HCT116 (cell line): ENCODE measurements around the gene COL26A1. TPM values are rescaled to one million over a fixed set of nuclear protein-coding genes. Genes with fewer than 3 reads are reported as not detected.

Experiments used
- ATAC-seq: fragments of 200-7000 bp; cut with Tn5 transposase; 2 replicates; pipeline ENCODE4 v1.9.1; 2020; ENCODE audit warnings: mild to moderate bottlenecking, moderate library complexity
- BruUV-seq: library from RNA; stranded (reverse); fragments of 400-500 nt; replicated peaks from 2 replicates; lab custom pipeline; 2021; lab: Mats Ljungman, UMichigan
- CTCF ChIA-PET: fragments of 300-600 bp; sonication (Branson Sonifier 250); formaldehyde crosslinking; loops from one replicate; lab custom pipeline; 2021; ENCODE audit warnings: antibody characterized with exemption; lab: Charles Lee
- POLR2A ChIA-PET: fragments of 300-600, 350-600 bp; sonication (Branson Sonifier 250); formaldehyde crosslinking; loops from one replicate; lab custom pipeline; 2021; ENCODE audit warnings: antibody characterized with exemption; lab: Charles Lee
- RAD21 ChIA-PET, 2 experiments: fragments of 300-600 bp; sonication (Branson Sonifier 250); formaldehyde crosslinking; loops; one replicate each; lab custom pipeline; 2023; ENCODE audit warnings: low total read pairs in 2 of 2; ENCODE audit not compliant: uncharacterized antibody in 2 of 2, unreplicated experiment in 2 of 2, low non-redundant PET in 1 of 2; lab: Charles Lee
- DNase-seq: peaks from one replicate; pipeline ENCODE4 v3.0.0-alpha.2; 2010; ENCODE audit warnings: low read depth, low spot score
- H2AFZ ChIP-seq: fragments of 200-600 bp; shearing (Covaris generic), sonication (generic); 2 replicates; pipeline ENCODE4 v1.6.1; 2017; ENCODE audit warnings: low read depth, mixed run types, mixed read lengths, antibody characterized with exemption, low read length; ENCODE audit not compliant: poor library complexity, severe bottlenecking
- H3K27ac ChIP-seq: 2 replicates; pipeline ENCODE4 v1.5.1; 2012; ENCODE audit warnings: low read depth, low read length
- H3K27me3 ChIP-seq: fragments of 200-600 bp; sonication (generic); 2 replicates; pipeline ENCODE4 v1.6.1; 2016; ENCODE audit warnings: mixed run types, low read length, mixed read lengths; ENCODE audit not compliant: insufficient read depth
- H3K36me3 ChIP-seq, 2 experiments: fragments of 200-500 bp in 1 of 2; fragments of 200-600 bp in 1 of 2; sonication (Bioruptor generic) in 1 of 2; sonication (generic) in 1 of 2; 2 replicates each; pipeline versions ENCODE4 v1.5.1 to v1.6.1; 2014 to 2016; ENCODE audit warnings: low read length in 2 of 2, inconsistent platforms in 1 of 2, mixed read lengths in 1 of 2, mixed run types in 1 of 2; ENCODE audit not compliant: insufficient read depth in 2 of 2, control insufficient read depth in 1 of 2
- H3K4me1 ChIP-seq, 2 experiments: fragments of 200-600 bp in 1 of 2; sonication (generic) in 1 of 2; 2 replicates each; pipeline versions ENCODE4 v1.5.1 to v1.6.1; 2012 to 2017; ENCODE audit warnings: low read length in 2 of 2, inconsistent platforms in 1 of 2, mild to moderate bottlenecking in 1 of 2, mixed read lengths in 1 of 2, mixed run types in 1 of 2, moderate library complexity in 1 of 2; ENCODE audit not compliant: insufficient read depth in 2 of 2, control insufficient read depth in 1 of 2
- H3K4me2 ChIP-seq: fragments of 200-600 bp; sonication (generic); 2 replicates; pipeline ENCODE4 v1.6.1; 2017; ENCODE audit warnings: mixed run types, low read length, mixed read lengths
- H3K4me3 ChIP-seq, 2 experiments: fragments of 200-600 bp in 1 of 2; sonication (generic) in 1 of 2; replicated peaks in 1 of 2; 2 replicates each; pipeline ENCODE4 v1.5.1; 2011 to 2016; ENCODE audit warnings: low read length in 2 of 2, control low read depth in 1 of 2, low read depth in 1 of 2, mild to moderate bottlenecking in 1 of 2, mixed read lengths in 1 of 2, mixed run types in 1 of 2
- H3K79me2 ChIP-seq: fragments of 200-600 bp; sonication (generic); 2 replicates; pipeline ENCODE4 v1.6.1; 2017; ENCODE audit warnings: mild to moderate bottlenecking, mixed run types, low read length, moderate library complexity, mixed read lengths; ENCODE audit not compliant: insufficient read depth
- H3K9ac ChIP-seq: fragments of 200-600 bp; sonication (generic); 2 replicates; pipeline ENCODE4 v1.6.1; 2016; ENCODE audit warnings: low read length, mixed read lengths
- H3K9me2 ChIP-seq: fragments of 200-600 bp; sonication (generic), shearing (Covaris generic); 2 replicates; pipeline ENCODE4 v1.6.1; 2017; ENCODE audit warnings: mixed run types, mild to moderate bottlenecking, moderate library complexity; ENCODE audit not compliant: insufficient read depth
- H3K9me3 ChIP-seq, 2 experiments: fragments of 200-500 bp in 1 of 2; fragments of 200-600 bp in 1 of 2; sonication (Bioruptor generic) in 1 of 2; sonication (generic) in 1 of 2; 2 replicates each; pipeline ENCODE4 v1.6.1; 2014 to 2017; ENCODE audit warnings: low read length in 2 of 2, mixed read lengths in 2 of 2, inconsistent platforms in 1 of 2, low read depth in 1 of 2, mild to moderate bottlenecking in 1 of 2, mixed run types in 1 of 2, moderate library complexity in 1 of 2; ENCODE audit not compliant: control insufficient read depth in 1 of 2, insufficient read depth in 1 of 2
- H4K20me1 ChIP-seq: fragments of 200-600 bp; sonication (generic), shearing (Covaris generic); 2 replicates; pipeline ENCODE4 v1.6.1; 2017; ENCODE audit warnings: mixed run types, mild to moderate bottlenecking, moderate library complexity; ENCODE audit not compliant: insufficient read depth
- EZH2phosphoT487 ChIP-seq: fragments of 200-600 bp; IDR thresholded peaks from 2 replicates; pipeline ENCODE4 v1.6.1; 2018; ENCODE audit warnings: antibody characterized with exemption, borderline replicate concordance
- SRF ChIP-seq: IDR thresholded peaks from 2 replicates; pipeline ENCODE4 v1.6.1; 2012; ENCODE audit warnings: low read depth
- intact Hi-C: fragments of 100-400 bp; cut with micrococcal nuclease; formaldehyde crosslinking; loops from 2 replicates; pipeline ENCODE4 v1.10.0; 2022
- total RNA-seq: library from RNA; stranded (reverse); gene quantifications from one replicate; pipeline ENCODE4 v1.2.1, GENCODE V29; 2021; ENCODE audit not compliant: unreplicated experiment
- TF ChIP-seq, protein P1 (sequence below): IDR thresholded peaks from 2 replicates; pipeline ENCODE4 v1.6.1; 2011; ENCODE audit warnings: mild to moderate bottlenecking, low read length, moderate library complexity; ENCODE audit not compliant: insufficient replicate concordance; ENCODE audit errors: extremely low read depth

Gene COL26A1
- total RNA-seq, 1 experiment from 2014 or later = 0.27 TPM

DNA sequence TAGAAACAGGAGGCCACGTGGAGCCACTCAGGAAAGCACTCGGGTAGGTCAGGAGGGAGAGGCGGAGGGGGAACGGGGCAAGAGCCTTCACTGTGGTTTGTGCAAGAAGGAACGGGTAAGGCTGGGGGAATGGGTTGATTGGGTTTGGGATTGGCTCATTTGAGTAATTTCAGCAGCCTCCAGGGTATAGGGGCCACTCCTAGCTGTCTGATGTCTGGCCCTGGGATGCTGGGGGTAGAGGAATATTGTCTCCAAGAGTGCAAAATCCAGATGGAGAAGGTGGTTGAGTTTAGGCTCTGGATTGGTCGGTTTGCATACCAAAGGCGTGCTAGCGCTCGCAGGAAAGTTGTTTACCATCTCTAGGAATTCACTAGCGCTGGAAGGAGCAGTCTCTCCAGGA, 219.2 kb downstream of the COL26A1 start (continued):
- TF ChIP-seq SRF = no peak

DNA sequence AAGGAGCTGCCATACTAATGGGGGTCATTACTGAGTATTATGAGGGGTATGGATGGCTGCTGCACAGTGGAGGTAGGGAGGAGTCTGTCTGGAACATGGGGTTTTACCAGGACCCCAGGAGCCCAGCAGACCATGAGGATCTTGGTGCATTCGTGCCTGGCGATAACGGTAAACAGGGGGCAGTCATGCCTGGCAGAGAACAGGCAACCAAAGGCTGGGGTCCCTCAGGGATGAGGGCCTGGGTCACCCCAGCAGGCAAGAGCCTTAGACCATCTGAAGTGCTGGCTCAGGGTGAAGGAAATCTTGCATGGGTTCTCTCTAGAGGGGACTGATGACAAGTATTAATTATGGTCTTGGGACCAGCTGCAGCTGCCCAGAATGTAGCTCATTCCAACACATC, 220.3 kb downstream of the COL26A1 start:
- H3K27me3 ChIP-seq = no peaks in the 10 kb centered on the region
- H3K9ac ChIP-seq = no peak overlapping the region
- no peak overlapping the region for H2AFZ ChIP-seq
- no peak for DNase-seq
- no peaks in the 10 kb centered on the region for H3K36me3 ChIP-seq
- no peaks in the 10 kb centered on the region for H4K20me1 ChIP-seq
- H3K4me2 ChIP-seq = no peak overlapping the region
- TF ChIP-seq, protein P1, sequence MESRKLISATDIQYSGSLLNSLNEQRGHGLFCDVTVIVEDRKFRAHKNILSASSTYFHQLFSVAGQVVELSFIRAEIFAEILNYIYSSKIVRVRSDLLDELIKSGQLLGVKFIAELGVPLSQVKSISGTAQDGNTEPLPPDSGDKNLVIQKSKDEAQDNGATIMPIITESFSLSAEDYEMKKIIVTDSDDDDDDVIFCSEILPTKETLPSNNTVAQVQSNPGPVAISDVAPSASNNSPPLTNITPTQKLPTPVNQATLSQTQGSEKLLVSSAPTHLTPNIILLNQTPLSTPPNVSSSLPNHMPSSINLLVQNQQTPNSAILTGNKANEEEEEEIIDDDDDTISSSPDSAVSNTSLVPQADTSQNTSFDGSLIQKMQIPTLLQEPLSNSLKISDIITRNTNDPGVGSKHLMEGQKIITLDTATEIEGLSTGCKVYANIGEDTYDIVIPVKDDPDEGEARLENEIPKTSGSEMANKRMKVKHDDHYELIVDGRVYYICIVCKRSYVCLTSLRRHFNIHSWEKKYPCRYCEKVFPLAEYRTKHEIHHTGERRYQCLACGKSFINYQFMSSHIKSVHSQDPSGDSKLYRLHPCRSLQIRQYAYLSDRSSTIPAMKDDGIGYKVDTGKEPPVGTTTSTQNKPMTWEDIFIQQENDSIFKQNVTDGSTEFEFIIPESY = no peak
- no peak for TF ChIP-seq EZH2phosphoT487
- ChIA-PET RAD21 (no interaction called here), POLR2A (no interaction called here), CTCF (no interaction called here)
- intact Hi-C loops = no loop called here
- no peak for ATAC-seq
- no peaks in the 10 kb centered on the region for H3K9me2 ChIP-seq
- BruUV-seq = no TSS peak
- no peak overlapping the region for H3K4me3 ChIP-seq
- H3K27ac ChIP-seq = no peak overlapping the region
- peaks cover 0 to 3% of the 10 kb centered on the region in 2 experiments; a peak in 2 of 4 replicates for H3K4me1 ChIP-seq
- peaks cover 0 to 11% of the 10 kb centered on the region in 2 experiments; a peak in 1 of 4 replicates for H3K9me3 ChIP-seq
- no peaks in the 10 kb centered on the region for H3K79me2 ChIP-seq
